Natural killer cell treated with Interleukin-12 subunit alpha and Interleukin-12 subunit beta and Interleukin-15 and Interleukin-18, amount 100 ng/mL, for 72 hours (primary cell): ENCODE data around the gene ADARB2. TPM values are rescaled to one million over a fixed set of nuclear protein-coding genes. Genes with fewer than 3 reads are reported as not detected.

Source experiments
- ATAC-seq, 2 donors: fragments of 150-1000 bp; cut with Tn5 transposase in 1 of 2; sonication (Bioruptor Pico), chemical (Tn5 transposase) in 1 of 2; 2 replicates each; pipeline ENCODE4 v1.10.0; 2021
- DNase-seq: peaks from one replicate; pipeline ENCODE4 v3.0.0; 2022; ENCODE audit warnings: low spot score
- H3K27ac Mint-ChIP-seq, 2 donors: 1 replicate in 1 of 2; 2 replicates in 1 of 2; pipeline ENCODE4 v1.8.0; 2022; ENCODE audit warnings: mixed read lengths in 2 of 2, mild to moderate bottlenecking in 1 of 2, moderate library complexity in 1 of 2
- H3K27me3 Mint-ChIP-seq, 2 donors: 1 replicate in 1 of 2; 2 replicates in 1 of 2; pipeline ENCODE4 v1.8.0; 2022; ENCODE audit warnings: mixed read lengths in 2 of 2
- H3K36me3 Mint-ChIP-seq: one replicate; pipeline ENCODE4 v1.8.0; 2022; ENCODE audit warnings: mixed read lengths
- H3K4me1 Mint-ChIP-seq, 2 donors: 1 replicate in 1 of 2; 2 replicates in 1 of 2; pipeline ENCODE4 v1.8.0; 2022; ENCODE audit warnings: low read depth in 2 of 2, mixed read lengths in 2 of 2, mild to moderate bottlenecking in 1 of 2
- H3K4me3 Mint-ChIP-seq: one replicate; pipeline ENCODE4 v1.8.0; 2022; ENCODE audit warnings: mixed read lengths
- H3K9me3 Mint-ChIP-seq: 2 replicates; pipeline ENCODE4 v1.8.0; 2022; ENCODE audit warnings: mixed read lengths
- total RNA-seq, 2 donors: library from RNA; stranded (reverse); gene quantifications; one replicate each; pipeline ENCODE4 v1.2.3, GENCODE V29; 2022

The ADARB2 gene
- total RNA-seq, 2 donors from 2014 or later: not detected

DNA sequence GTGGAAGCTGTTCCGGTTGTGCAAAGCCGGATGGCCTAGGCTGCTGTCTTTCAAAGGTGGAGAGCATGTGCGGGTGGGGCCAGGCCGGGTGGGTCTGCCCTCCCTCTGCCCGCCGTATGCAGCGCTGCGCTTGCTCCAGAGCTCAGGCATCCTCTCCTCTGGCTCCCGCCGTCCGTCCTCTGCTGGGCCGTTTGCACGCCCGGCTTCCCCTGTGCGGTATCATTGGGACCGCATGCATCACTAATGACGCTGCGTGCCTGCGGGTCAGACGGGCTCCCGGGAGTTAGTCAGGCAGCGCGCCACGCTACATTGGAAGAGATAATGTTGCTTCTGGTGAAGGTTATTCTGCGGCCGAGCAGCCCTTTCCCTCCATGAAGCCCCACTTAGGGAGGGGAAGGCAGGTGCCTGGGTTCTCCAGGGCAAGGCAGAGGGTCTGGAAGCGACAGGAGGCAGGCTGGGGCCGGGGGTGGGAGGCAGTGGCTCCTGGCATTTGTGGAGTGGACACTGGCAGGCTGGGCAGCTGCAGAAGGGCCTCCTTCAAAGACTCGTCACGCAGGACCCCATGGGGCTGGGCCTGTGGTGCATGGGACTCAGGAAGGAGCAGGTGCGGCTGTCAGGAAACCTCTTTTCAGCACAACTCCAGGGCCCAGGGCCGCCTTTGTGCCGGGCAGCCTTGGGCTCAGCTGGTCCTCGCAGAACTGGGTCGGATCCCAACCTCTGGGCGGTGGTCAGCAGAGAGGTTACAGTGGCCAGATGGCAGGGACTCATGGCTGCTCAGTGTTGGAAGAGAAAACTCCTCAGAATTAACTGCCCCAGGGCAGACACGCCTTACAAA lies 362.6 kb downstream of the ADARB2 start:
- H3K27ac Mint-ChIP-seq: no peak overlapping the region
- no peaks in the 10 kb centered on the region for H3K36me3 Mint-ChIP-seq
- H3K9me3 Mint-ChIP-seq: peaks cover 4% of the 10 kb centered on the region
- DNase-seq (no peak), ATAC-seq (peak in 1 of 2 donors; percentile 43)
- H3K4me3 Mint-ChIP-seq: no peak overlapping the region
- peaks cover 25 to 31% of the 10 kb centered on the region in 2 donors for H3K27me3 Mint-ChIP-seq
- H3K4me1 Mint-ChIP-seq: no peaks in the 10 kb centered on the region

DNA sequence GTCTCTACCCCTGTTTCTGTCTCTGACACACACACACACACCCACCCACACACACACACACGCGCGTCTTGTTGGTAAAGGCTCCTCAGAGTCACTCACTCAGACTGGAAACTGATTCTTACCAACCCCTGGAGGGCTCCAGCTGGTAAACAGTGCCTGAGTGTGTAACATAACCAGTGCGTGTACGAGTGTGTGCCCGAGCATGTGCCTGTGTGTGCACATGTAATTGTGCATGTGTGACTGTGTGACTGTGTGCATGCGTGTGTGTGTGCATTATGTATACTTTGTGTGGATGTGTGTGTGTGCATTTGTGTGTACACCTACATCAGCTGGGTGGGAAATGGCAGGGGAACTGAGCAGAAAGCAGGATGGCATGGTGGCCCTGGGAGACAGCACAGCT lies 364.0 kb downstream of the ADARB2 start:
- Mint-ChIP-seq H3K9me3 (peaks cover 4% of the 10 kb centered on the region), H3K27me3 (peaks cover 13 to 23% of the 10 kb centered on the region in 2 donors), H3K4me1 (no peaks in the 10 kb centered on the region), H3K27ac (no peak overlapping the region), H3K36me3 (no peaks in the 10 kb centered on the region), H3K4me3 (no peak overlapping the region)
- DNase-seq: no peak
- ATAC-seq: no peak

DNA sequence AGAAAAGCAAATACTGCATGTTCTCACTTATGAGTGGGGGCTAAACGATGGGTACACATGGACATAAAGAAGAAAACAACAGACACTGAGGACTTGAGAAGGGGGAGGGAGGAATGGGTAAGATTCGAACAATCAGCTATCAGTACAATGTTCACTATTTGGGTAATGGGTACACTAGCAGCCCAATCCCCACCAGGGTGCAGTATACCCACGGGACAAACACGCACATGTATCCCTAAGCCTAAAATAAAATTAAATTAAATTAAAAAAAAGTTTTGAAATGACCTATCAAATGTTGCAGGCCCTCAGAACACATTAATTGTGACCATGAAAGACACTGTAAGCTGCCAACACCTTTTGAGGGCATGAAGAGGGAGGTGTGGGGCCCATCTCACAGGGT lies 365.1 kb downstream of the ADARB2 start:
- H3K4me1 Mint-ChIP-seq: no peaks in the 10 kb centered on the region
- DNase-seq: no peak
- no peaks in the 10 kb centered on the region for H3K36me3 Mint-ChIP-seq
- no peak for ATAC-seq
- H3K27ac Mint-ChIP-seq: no peak overlapping the region
- no peak overlapping the region for H3K4me3 Mint-ChIP-seq
- peaks cover 4% of the 10 kb centered on the region for H3K9me3 Mint-ChIP-seq
- peaks cover 9 to 25% of the 10 kb centered on the region in 2 donors for H3K27me3 Mint-ChIP-seq

DNA sequence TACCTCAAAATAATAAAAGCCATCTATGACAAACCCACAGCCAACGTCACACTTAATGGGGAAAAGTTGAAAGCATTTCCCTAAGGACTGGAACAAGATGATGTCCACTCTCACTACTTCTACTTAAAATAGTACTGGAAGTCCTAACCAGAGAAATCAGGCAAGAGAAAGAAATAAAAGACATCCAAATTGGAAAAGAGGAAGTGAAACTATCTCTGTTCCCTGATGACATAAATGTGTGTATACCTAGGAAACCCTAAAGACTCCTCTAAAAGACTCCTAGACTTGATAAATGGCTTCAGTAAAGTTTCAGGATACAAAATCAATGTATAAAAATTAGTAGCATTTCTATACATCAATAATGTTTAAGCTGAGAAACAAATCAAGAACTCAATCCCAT lies 367.0 kb downstream of the ADARB2 start:
- no peaks in the 10 kb centered on the region for H3K36me3 Mint-ChIP-seq
- H3K4me1 Mint-ChIP-seq: no peaks in the 10 kb centered on the region
- no peaks in the 10 kb centered on the region for H3K9me3 Mint-ChIP-seq
- DNase-seq (no peak), ATAC-seq (no peak)
- H3K4me3 Mint-ChIP-seq: no peak overlapping the region
- H3K27ac Mint-ChIP-seq: no peak overlapping the region
- H3K27me3 Mint-ChIP-seq: peaks cover 16 to 39% of the 10 kb centered on the region in 2 donors

DNA sequence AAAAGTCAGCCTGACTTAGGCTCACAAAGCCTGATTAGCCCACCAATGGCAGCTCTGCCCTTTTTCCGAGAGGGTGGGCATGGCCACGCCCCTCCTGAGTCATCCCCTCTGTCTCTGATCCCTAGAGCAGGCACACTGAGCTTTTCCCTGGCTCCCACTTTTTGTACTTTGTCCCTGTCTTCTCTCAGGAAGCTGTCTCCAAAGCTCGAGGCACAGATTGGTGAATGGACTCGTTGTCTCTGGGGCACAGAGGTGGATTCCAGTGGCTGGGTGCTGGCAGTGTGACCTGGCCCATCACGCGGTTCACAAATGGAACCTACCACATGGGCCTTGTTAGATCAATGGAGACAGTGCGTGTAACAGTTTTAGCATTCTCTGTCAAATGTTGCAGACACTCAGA lies 367.7 kb downstream of the ADARB2 start:
- ATAC-seq (no peak), DNase-seq (no peak)
- Mint-ChIP-seq H3K9me3 (no peaks in the 10 kb centered on the region), H3K4me3 (no peak overlapping the region), H3K27me3 (peaks cover 16 to 41% of the 10 kb centered on the region in 2 donors), H3K36me3 (no peaks in the 10 kb centered on the region), H3K4me1 (no peaks in the 10 kb centered on the region), H3K27ac (no peak overlapping the region)

DNA sequence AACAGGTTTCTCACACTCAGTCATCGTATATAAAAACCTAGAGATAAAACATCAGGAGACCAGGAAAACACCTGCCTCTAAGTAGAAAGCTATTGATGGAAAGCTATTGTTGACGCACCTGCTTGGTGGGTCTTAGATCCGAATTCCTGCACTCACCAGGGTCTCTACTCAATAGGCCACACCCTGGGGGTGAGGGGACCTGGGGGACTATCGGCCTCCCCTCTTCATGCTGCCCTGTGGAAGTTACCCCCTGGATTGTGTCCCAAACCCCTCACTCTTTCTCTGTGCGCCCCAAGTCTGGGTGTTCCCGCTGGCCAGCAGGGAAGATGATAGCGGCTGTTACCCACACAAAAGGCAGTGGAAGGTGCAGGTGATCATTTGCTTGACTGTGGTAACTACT lies 368.1 kb downstream of the ADARB2 start:
- H3K4me3 Mint-ChIP-seq: no peak overlapping the region
- DNase-seq (no peak), ATAC-seq (no peak)
- no peak overlapping the region for H3K27ac Mint-ChIP-seq
- peaks cover 16 to 41% of the 10 kb centered on the region in 2 donors for H3K27me3 Mint-ChIP-seq
- H3K4me1 Mint-ChIP-seq: no peaks in the 10 kb centered on the region
- no peaks in the 10 kb centered on the region for H3K9me3 Mint-ChIP-seq
- no peaks in the 10 kb centered on the region for H3K36me3 Mint-ChIP-seq

DNA sequence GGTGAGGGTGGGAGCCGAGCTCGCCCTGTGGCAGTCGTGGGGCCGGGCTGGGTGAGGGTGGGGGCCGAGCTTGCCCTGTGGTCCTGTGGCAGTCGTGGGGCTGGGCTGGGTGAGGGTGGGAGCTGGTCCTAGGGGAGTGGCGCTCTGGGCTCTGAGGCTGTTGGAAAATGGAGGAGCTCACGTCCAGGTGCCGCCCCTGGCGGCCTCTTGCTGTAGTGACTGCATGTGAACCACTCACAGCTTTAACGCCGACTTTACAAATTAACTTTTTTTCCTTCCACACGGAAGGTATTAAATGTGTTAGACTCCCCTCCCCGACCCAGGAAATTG lies 368.5 kb downstream of the ADARB2 start:
- Mint-ChIP-seq H3K27me3 (peaks cover 16 to 41% of the 10 kb centered on the region in 2 donors), H3K4me1 (no peaks in the 10 kb centered on the region), H3K4me3 (no peak overlapping the region), H3K36me3 (no peaks in the 10 kb centered on the region), H3K27ac (no peak overlapping the region), H3K9me3 (no peaks in the 10 kb centered on the region)
- ATAC-seq: peak; percentile 39 to 58
- DNase-seq: no peak

DNA sequence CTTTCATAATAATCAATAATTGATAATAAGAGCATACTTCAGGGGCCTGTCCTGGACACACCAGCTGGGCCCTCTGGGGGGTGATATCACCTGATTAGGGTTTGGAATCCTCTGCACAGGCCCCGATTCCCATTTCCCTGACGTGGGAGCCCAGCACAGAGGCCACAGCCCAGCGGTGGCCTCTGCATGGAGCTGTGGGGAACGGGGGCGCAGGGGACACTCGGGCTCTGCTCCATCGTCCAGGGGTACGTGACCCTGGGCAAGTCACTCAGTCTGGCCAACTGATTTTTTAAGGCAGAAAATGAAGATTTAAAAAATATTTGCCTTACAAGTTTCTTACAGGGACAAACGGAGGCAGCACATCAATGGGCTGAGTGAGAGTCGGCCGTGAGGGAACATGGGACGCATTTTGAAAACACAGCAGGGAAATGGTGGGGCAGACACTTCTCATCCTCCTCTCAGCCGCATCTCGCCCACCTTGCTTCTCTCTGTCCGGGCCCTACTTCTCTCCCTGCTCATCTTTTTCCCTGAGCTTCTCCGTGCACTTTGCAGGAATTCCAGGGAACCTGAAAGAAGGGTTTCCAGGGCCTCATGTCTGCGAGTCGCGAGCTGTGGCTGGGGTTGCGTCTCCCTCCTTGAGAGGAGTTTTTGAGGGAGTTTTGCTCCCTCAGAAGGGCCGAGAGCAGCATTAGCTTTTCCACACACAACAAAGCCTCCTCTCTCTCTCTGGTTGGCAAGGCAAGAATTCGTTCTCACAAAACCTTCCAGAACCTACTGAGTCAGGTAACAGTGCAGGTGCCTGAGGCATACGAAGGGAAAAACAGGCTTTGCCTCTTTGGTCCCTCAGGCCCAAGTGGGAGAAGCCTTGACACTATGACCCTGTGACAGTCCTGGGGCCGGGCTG lies 369.1 kb downstream of the ADARB2 start:
- no peak for DNase-seq
- Mint-ChIP-seq H3K9me3 (no peaks in the 10 kb centered on the region), H3K27me3 (peaks cover 16 to 41% of the 10 kb centered on the region in 2 donors), H3K36me3 (no peaks in the 10 kb centered on the region), H3K27ac (no peak overlapping the region), H3K4me3 (no peak overlapping the region), H3K4me1 (no peaks in the 10 kb centered on the region)
- no peak for ATAC-seq

DNA sequence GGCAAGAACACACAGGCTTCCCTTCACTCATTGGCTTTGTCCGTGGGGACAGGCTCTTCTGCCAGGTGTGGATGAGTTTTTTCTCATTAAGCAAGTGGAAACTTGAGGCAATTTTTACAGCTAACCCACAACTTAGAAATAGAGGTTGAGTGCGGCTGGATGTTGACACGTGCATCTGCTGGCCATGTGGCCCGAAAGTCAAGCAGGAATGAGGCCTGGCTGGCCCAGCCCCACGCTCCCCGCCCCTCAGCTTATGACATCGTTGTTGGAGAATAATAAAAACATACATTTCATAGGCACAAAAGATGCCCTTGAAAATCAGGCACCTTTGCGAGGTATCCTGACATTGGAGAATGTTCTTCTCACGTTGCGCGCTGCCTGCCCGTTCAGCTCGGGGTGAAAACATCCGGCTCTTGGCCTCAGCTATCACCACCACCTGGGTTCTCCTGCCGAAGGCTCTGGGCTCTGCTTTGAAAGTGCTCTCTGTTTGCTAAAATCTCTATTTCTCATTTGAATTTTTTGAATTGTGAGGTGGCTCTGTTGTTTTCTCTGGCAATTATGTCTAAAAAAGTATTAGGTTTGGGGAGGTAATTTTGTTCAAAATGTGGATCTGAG lies 370.4 kb downstream of the ADARB2 start:
- Mint-ChIP-seq H3K9me3 (no peaks in the 10 kb centered on the region), H3K27ac (no peak overlapping the region), H3K4me1 (no peaks in the 10 kb centered on the region), H3K27me3 (peaks cover 16 to 41% of the 10 kb centered on the region in 2 donors), H3K36me3 (no peaks in the 10 kb centered on the region), H3K4me3 (no peak overlapping the region)
- ATAC-seq (no peak), DNase-seq (no peak)

DNA sequence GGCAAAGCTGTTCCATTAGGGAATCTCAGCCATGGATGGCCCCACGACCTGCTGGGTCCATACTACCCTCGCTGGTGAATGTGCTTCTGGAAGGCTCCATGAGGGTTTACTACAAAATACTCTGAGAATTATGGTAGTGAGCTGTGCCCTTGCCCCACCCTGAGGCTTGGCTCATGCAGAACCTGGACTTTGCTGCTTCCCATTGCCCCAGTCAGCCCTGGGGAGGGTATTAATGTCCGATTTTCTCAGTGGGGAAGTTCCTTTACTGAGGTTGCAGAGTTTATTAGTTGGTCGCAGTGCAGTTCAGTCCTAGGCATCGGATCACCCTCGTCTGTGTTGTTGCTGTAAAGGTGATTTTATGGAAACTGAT lies 371.0 kb downstream of the ADARB2 start:
- ATAC-seq: no peak
- DNase-seq: no peak
- Mint-ChIP-seq H3K36me3 (no peaks in the 10 kb centered on the region), H3K9me3 (no peaks in the 10 kb centered on the region), H3K27ac (no peak overlapping the region), H3K4me3 (no peak overlapping the region), H3K4me1 (no peaks in the 10 kb centered on the region), H3K27me3 (peaks cover 19 to 41% of the 10 kb centered on the region in 2 donors)

DNA sequence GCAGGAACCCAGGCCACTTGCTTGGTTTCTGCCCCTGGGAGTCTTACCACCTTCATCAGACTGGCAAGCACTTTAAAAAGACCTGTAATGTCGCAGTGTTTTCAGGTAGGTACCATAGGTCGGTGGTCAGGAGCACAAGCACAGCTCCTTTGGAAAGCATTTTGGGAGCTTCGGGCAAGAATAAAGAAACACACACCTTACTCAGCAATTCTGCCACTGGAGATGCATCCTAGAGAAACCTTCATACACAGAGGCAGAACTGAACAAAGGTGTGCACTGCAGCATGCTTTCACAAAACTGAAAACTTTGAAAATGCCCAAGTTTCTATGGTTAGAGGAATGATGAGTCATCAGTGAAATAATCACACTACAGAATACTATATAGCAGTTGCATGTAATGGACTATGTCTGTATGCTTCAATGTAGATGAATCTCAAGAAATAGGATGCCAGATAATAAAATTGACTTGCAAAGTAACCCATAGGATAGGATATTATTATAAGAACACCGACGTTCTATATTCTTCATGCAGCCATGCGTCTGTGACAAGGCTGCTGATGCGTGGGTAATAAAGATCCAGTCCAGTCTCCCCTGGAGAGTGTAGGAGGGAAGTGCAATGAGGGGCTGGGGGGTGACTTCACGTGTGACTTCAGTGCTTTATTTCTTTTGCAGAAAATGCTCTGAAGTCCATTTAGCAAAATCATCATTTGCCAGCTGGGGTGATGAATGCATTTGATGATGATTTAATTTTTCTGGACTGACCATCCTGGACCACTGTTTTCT lies 371.6 kb downstream of the ADARB2 start:
- no peak overlapping the region for H3K4me3 Mint-ChIP-seq
- no peaks in the 10 kb centered on the region for H3K9me3 Mint-ChIP-seq
- H3K27me3 Mint-ChIP-seq: peaks cover 19 to 39% of the 10 kb centered on the region in 2 donors
- H3K36me3 Mint-ChIP-seq: no peaks in the 10 kb centered on the region
- H3K4me1 Mint-ChIP-seq: no peaks in the 10 kb centered on the region
- DNase-seq: no peak
- no peak overlapping the region for H3K27ac Mint-ChIP-seq
- no peak for ATAC-seq

DNA sequence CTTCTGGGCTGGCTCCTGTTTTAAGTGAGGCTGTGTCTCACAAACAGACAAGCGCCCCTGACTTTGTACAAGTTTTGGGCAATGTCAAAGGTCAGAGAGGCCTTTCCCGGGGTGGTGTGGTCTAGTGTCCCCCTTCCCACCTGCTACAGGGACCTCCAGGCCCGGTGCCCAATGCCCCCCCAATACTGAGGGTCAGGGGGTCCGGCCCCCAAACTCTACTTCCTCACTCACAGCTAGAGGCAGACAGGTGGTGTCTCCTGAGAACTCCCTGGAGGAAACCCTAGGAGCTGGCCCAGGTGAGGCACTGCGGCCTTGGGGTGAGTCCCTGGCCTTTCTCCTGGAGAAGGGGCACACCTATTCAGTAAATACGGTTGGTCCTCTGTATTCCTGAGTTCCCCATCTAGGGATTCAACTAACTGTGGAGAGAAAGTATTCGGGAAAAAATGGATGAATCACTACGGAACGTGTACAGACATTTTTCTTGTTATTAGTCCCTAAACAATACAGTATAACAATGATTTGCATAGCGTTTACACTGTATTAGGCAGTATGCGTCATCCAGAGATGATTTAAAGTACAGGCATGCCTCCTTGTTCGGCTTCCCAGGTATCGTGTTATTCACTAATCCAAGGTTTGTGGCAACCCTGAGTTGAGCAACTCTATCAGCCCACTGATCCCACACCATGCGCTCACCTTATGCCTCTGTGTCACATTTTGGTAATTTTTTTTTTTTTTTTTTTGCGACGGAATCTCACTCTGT lies 373.0 kb downstream of the ADARB2 start:
- Mint-ChIP-seq H3K4me1 (no peaks in the 10 kb centered on the region), H3K36me3 (no peaks in the 10 kb centered on the region), H3K9me3 (no peaks in the 10 kb centered on the region), H3K27me3 (peaks cover 16 to 29% of the 10 kb centered on the region in 2 donors), H3K4me3 (no peak overlapping the region), H3K27ac (no peak overlapping the region)
- DNase-seq (no peak), ATAC-seq (no peak)
